Hematopoietic multipotent progenitor cell (in vitro differentiated cells): Measurements from ENCODE around the gene GATA5. TPM values are rescaled to one million over a fixed set of nuclear protein-coding genes. Genes with fewer than 3 reads are reported as not detected.

Source experiments
- DNase-seq, 3 donors: peaks; one replicate each; pipeline ENCODE4 v3.0.0-alpha.2; 2011 to 2015; ENCODE audit warnings: low read depth in 2 of 3, low spot score in 2 of 3
- total RNA-seq: library from RNA; depleted of rRNA; stranded (reverse); fragments of >200 nt; gene quantifications from one replicate; pipeline ENCODE4 v1.2.3, GENCODE V29; 2012

The GATA5 gene
- total RNA-seq, 1 donor, result under 0.01 TPM

GRCh38 chr20:62489186-62489931 is 13.6 kb upstream of the GATA5 start:
- no peak for DNase-seq

GRCh38 chr20:62488470-62488869 is 12.7 kb upstream of the GATA5 start:
- DNase-seq, result no peak

- DNase-seq, result no peak
Measured at GRCh38 chr20:62487561-62488354, 12.0 kb upstream of the GATA5 start.

GRCh38 chr20:62487118-62487517 is 11.3 kb upstream of the GATA5 start:
- DNase-seq, result no peak

GRCh38 chr20:62486484-62486883 is 10.7 kb upstream of the GATA5 start:
- DNase-seq, result no peak

GRCh38 chr20:62485701-62486089 is 9.9 kb upstream of the GATA5 start:
- DNase-seq, result no peak

GRCh38 chr20:62485062-62485700 is 9.4 kb upstream of the GATA5 start:
- DNase-seq, result no peak

- no peak for DNase-seq
Measured at GRCh38 chr20:62484478-62484877, 8.7 kb upstream of the GATA5 start.

GRCh38 chr20:62483613-62484458 is 8.0 kb upstream of the GATA5 start:
- no peak for DNase-seq

- DNase-seq, result no peak
Measured at GRCh38 chr20:62482974-62483373, 7.2 kb upstream of the GATA5 start.

GRCh38 chr20:62482146-62482809 is 6.5 kb upstream of the GATA5 start:
- DNase-seq, result no peak

- DNase-seq, result no peak
Measured at GRCh38 chr20:62481425-62482145, 5.8 kb upstream of the GATA5 start.

- no peak for DNase-seq
Measured at GRCh38 chr20:62480318-62480717, 4.5 kb upstream of the GATA5 start.

- no peak for DNase-seq
Measured at GRCh38 chr20:62479656-62480055, 3.9 kb upstream of the GATA5 start.

- DNase-seq, result no peak
Measured at GRCh38 chr20:62479156-62479555, 3.4 kb upstream of the GATA5 start.

GRCh38 chr20:62477669-62478455 is 2.1 kb upstream of the GATA5 start:
- DNase-seq, result no peak

- DNase-seq, result no peak
Measured at GRCh38 chr20:62476056-62476838, 452 bp upstream of the GATA5 start.
